Measurements from ENCODE around the gene NEK3. TPM values are rescaled to one million over a fixed set of nuclear protein-coding genes. Genes with fewer than 3 reads are reported as not detected.
A peak's percentile ranks its signal among the peaks of the same experiment; 100 is the strongest.
"Not testable (repeated sequence)": the region's sequence is repeated elsewhere in the genome, so short reads cannot be mapped to it uniquely, and the experiment has no call there.

Gene NEK3
- total RNA-seq, 1 experiment from 2014 or later = 3.0 TPM

- DNase-seq (ENCODE audit: low read depth) = no peak
Observed at GRCh38 chr13:52125547-52125946, 33.9 kb downstream of the NEK3 start.

DNA sequence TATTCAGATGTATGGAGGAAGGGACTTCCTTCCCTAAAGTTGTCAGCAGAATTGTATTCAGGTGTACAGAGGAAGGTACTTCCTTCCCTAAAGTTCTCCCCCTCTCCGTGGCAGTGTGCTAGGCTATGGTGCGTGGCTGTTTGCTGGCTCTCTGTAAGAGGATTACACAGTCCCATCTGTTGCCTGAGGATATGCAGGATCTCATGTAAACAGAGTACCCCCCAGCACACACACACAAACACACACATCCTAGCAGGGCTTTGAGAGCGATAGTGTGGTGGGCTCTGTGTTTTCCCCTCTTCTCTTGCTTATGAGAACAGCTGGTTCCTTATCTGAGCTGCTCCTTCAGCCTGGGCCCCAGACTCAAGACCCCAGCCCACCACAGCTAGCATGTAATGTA, 40.8 kb downstream of the NEK3 start:
- DNase-seq (ENCODE audit: low read depth) = no peak

DNA sequence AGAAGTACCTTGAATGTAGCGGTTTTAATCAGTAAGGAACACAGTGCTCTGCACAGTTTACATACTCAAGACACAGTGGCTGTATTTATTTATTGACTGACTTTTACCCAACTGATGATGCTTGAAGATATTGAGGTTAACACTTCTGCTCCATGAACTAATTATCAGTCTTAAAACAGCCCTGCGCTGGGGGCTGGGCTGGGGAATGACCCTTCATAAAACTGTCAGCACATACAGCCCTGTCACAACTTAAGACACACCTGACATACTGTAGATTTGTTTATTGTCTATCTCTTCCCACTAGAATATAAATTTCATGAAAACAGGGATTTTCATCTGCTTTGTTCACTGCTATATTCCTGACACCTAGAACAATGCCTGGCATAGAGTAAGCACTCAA, 41.3 kb downstream of the NEK3 start:
- no peak for DNase-seq (ENCODE audit: low read depth)

DNA sequence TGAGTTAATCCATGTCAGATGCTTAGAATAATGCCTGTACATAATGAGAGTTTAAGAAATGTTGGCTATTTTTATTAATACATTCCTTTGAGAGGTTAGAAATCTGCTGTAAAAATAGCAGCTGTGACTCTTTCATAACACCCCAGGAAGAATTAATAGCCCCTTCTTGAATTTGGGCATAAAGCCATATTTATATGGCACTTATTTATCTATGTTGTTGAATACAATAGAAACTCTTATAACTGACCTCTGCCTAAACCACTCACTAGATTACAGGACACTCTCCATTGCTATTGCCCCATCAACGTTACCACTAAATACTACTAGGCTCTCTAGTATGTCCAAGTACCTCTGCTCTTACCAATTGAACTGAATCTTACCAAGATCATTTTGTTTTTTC, 46.8 kb downstream of the NEK3 start:
- no peak for DNase-seq (ENCODE audit: low read depth)

DNA sequence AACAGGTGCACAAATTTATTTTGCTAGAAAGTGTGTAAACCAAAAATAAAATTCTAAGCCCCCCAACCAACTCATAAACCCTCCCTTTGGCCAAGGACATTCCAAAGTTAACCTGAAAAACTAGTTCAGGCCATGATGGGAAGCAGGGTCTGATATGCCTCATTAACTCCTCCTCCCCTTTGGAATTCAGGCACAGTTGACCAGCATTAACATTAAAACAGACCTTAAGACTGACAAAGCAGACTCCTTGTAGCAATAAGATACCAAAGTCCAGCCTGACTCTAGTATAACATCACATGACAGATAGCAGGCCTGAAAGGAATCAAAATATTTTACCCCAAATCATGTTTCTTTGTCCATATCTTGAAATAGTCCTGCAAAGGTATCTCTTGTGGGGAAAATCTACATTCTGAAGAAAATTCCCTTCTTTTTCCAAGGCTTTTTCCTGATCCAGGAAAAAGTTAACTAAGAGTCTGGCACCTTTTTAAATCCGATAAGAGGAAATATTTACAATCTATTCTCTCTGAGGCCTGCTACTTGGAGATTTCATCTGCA, 50.2 kb downstream of the NEK3 start:
- no peak for DNase-seq (ENCODE audit: low read depth)

DNA sequence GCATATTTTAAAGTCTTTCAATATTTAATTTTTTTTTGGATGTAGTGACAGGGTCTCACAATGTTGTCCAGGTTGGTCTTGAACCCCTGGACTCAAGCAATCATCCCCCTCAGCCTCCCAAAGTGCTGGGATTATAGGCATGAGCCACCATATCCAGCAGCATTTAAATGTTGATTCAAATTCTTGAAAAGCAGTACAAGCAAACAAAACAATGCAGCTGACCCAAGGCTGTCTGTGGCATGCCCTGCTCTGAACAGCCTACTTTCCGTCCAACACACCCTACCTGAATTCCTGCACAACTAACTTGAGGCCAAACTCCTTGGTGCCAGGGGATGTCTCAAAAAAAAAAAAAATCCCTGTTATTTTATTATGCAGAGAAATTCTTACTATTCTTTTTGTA, 53.6 kb downstream of the NEK3 start:
- DNase-seq (ENCODE audit: low read depth) = no peak

GRCh38 chr13:52104624-52105023, 54.8 kb downstream of the NEK3 start:
- no peak for DNase-seq (ENCODE audit: low read depth)

- DNase-seq (ENCODE audit: low read depth) = no peak
Observed at GRCh38 chr13:52103386-52103785, 56.0 kb downstream of the NEK3 start.

- not testable (repeated sequence) for DNase-seq (ENCODE audit: low read depth)
Observed at GRCh38 chr13:52102423-52102822, 57.0 kb downstream of the NEK3 start.

DNA sequence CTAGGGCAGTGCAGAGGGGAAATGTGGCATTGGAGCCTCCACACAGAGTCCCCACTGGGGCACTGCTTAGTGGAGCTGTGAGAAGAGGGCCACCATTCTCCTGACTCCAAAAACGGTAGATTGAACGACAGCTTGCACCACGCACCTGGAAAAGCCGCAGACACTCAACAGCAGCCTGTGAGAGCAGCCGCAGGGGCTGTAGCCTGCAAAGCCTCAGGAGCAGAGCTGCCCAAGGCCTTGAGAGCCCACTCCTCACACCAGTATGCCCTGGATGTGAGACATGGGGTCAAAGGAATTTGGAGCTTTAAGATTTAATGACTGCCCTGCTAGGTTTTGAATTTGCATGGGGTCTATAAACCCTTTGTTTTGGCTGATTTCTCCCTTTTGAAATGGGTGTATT, 62.2 kb downstream of the NEK3 start:
- DNase-seq (ENCODE audit: low read depth) = no peak

DNA sequence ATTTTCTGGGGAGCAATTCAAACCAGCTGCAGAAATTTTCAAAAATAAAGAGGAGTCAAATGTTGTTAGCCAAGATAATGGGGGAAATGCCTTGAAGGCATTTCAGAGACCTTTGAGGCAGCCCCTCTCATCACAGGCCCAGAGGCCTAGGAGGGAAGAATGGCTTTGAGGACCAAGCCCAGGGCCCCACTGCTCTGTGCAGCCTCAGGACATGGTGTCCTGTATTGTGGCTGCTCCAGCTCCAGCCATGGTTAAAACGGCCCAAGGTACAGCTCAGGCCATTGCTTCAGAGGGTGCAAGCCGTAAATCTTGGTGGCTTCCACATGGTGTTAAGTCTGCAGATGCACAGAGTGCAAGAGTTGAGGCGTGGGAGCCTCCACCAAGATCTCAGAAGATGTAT, 62.6 kb downstream of the NEK3 start:
- DNase-seq (ENCODE audit: low read depth) = no peak

GRCh38 chr13:52096062-52096461, 63.3 kb downstream of the NEK3 start:
- no peak for DNase-seq (ENCODE audit: low read depth)

GRCh38 chr13:52092087-52092486, 67.3 kb downstream of the NEK3 start:
- DNase-seq (ENCODE audit: low read depth) = no peak

DNA sequence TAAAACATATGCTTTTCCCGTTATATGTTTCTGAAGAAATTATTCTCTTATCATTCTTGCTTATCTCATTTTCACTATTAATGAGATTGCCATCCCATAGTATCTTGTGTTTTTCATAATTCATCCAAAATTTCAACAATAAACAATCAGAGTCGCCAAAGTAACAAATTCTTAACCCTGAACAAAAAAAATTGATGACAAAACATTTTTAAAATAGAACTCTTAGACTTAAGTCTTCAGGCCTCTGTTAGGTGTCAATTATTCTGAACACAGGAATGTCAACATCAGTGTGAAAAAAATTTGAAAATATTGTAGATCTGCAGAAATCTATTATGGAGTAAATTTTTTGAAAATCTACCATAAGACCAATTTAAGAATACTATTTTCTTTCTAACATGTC, 67.9 kb downstream of the NEK3 start:
- no peak for DNase-seq (ENCODE audit: low read depth)

DNA sequence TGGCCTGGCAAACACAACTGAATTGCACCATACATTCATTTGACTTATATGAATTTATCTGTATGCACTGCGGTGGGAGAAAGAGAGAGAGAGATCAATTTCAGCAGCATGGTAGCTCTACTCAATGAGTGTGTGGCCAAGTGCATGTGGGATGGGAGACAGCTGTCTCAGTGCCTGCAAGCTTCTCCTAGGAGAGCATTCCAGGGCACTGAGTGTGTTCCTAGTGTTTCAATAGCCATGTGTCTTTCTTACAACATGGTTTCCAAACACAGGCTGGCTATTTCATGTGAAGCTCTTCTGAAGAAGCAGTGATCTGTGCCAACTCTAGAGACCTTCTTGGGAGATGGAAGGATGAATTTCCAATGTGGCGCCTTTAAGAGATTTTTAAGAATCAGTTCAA, 74.0 kb downstream of the NEK3 start:
- peak; percentile 35 for DNase-seq (ENCODE audit: low read depth)

DNA sequence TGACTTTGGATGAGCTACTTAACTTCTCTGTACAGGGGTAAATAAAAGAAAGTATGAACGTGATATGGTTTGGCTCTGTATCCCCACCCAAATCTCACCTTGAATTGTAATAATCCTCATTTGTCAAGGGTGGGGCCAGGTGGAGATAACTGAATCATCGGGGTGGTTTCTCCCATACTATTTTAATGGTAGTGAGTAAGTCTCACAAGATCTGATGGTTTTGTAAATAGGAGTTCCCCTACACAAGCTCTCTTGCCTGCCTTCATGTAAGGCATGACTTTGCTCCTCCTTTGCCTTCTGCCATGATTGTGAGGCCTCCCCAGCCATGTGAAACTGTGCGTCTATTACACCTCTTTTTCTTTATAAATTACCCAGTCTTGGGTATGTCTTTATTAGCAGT, 74.4 kb downstream of the NEK3 start:
- DNase-seq (ENCODE audit: low read depth) = not testable (repeated sequence)

Other genes with a start within 250 kb of the NEK3 start
- 2.2 and 2.3 TPM in 2 replicates for gene ATP7B, start 148.1 kb downstream of the NEK3 start, total RNA-seq (2014; rRNA removed; shearing (Covaris generic))
- 7.8 and 8.7 TPM in 2 replicates for gene ALG11, start 147.2 kb downstream of the NEK3 start, total RNA-seq (2014; rRNA removed; shearing (Covaris generic))
- gene UTP14C, start 134.9 kb downstream of the NEK3 start, total RNA-seq (2014; rRNA removed; shearing (Covaris generic)) = 5.9 and 6.6 TPM in 2 replicates
- not detected in 2 replicates for gene NEK5, start 30.5 kb downstream of the NEK3 start, total RNA-seq (2014; rRNA removed; shearing (Covaris generic))
- gene THSD1, start 246.6 kb upstream of the NEK3 start, total RNA-seq (2014; rRNA removed; shearing (Covaris generic)) = 11.9 and 13.4 TPM in 2 replicates